Sigmoid colon (tissue), 4 donors: ENCODE results near the gene NUBP1.
"Not testable (repeated sequence)": the region's sequence is repeated elsewhere in the genome, so short reads cannot be mapped to it uniquely, and the experiment has no call there.

Experiments used
- CTCF ChIP-seq, 4 experiments: fragments of 450-650 bp in 3 of 4; fragments of 200-600 bp in 1 of 4; IDR thresholded peaks; one replicate each; pipeline ENCODE4 v1.5.1; 2016 to 2019; ENCODE audit warnings: antibody characterized with exemption in 4 of 4, mild to moderate bottlenecking in 3 of 4, moderate library complexity in 2 of 4
- EP300 ChIP-seq, 4 donors: sonication (generic); formaldehyde crosslinking; IDR thresholded peaks; one replicate each; pipeline ENCODE4 v1.6.1; 2017; ENCODE audit warnings: antibody characterized with exemption in 4 of 4

GRCh38 chr16:10741249-10741648, 2.4 kb upstream of the NUBP1 start:
- not testable (repeated sequence) for TF ChIP-seq CTCF, EP300 (IDR thresholded peaks at IDR 0.05)
